PC-3 (cell line): Measurements from ENCODE around the gene GPC6.

ENCODE experiments used
- CTCF ChIP-seq: fragments of 300-600 bp; sonication (generic); conservative IDR thresholded peaks from 2 replicates; pipeline ENCODE4 v1.5.1; 2017; ENCODE audit warnings: antibody characterized with exemption, low read depth, mild to moderate bottlenecking, low read length
- EZH2phosphoT487 ChIP-seq: fragments of 300-600 bp; sonication (generic); IDR thresholded peaks from 2 replicates; pipeline ENCODE4 v1.6.1; 2018; ENCODE audit warnings: mild to moderate bottlenecking, antibody characterized with exemption, low read length, borderline replicate concordance

- TF ChIP-seq CTCF = no peak
- TF ChIP-seq EZH2phosphoT487 = no peak
Measured at GRCh38 chr13:94181461-94182107, 955.0 kb downstream of the GPC6 start.
